ENCODE measurements around the gene CRB1.

The CRB1 gene

DNA sequence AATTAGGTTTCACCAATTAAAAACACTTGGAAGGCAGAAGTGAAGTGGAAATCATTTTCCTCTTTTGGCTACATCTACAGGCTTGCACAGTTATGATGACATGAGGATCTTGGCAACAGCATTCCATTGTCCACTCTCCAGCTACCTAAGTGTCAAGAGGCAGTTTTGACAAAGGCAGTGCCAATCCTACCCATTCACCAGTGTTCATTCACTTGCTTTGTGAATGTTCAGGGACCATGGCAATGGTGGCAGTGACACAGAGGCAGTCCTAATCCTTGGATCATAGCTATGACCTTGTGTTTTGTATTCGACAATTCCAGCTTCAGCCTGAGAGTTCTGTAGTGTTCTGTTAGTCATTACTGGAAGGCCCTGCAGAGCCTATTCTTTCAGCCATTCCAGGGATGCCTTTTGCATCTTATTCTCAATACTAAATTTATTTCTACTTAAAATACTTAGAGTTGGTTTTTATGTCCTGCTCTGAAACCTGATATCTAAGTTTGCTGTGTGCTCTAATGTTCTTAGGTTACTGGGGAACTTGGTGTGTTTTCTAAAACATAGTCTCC, 36.7 kb downstream of the CRB1 start:
- no peak for DNase-seq

- DNase-seq, result no peak
These were observed 37.9 kb downstream of the CRB1 start for GRCh38 chr1:197305925-197306324.

- DNase-seq, result no peak
These were observed 38.5 kb downstream of the CRB1 start for GRCh38 chr1:197306381-197307062.

GRCh38 chr1:197307136-197307535, 39.1 kb downstream of the CRB1 start:
- DNase-seq, result no peak

GRCh38 chr1:197307551-197307950, 39.5 kb downstream of the CRB1 start:
- DNase-seq, result no peak

DNA sequence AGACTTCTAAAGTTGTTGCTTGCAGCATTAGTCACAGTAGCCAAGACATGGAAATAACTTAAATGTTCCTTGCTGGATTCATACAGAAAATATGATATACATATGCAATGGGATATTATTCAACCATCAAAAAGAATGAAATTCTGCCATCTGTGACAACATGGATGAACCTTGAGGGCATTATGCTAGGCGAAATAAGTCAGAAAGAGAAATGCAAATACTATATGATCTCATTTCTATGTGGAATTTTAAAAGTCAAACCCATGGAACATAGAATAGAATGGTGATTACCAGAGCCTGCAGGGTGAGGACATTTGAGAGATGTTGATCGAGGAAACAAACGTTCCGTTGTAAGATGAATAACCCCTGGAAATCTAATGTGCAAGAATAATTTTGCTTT, 43.0 kb downstream of the CRB1 start:
- no peak for DNase-seq

DNA sequence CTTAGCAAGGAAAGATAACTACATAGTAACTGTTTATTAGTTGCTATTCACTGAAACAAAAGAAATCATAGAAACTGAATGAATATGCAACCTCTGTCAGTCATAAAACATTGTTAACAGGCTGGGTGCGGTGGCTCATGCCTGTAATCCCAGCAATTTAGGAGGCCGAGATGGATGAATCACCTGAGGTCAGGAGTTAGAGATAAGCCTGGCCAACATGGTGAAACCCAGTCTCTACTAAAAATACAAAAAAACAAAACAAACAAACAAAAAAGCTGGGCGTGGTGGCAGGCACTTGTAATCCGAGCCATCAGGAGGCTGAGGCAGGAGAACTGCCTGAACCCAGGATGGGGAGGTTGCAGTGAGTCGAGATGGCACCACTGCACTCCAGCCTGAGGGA, 44.1 kb downstream of the CRB1 start:
- DNase-seq, result no peak

DNA sequence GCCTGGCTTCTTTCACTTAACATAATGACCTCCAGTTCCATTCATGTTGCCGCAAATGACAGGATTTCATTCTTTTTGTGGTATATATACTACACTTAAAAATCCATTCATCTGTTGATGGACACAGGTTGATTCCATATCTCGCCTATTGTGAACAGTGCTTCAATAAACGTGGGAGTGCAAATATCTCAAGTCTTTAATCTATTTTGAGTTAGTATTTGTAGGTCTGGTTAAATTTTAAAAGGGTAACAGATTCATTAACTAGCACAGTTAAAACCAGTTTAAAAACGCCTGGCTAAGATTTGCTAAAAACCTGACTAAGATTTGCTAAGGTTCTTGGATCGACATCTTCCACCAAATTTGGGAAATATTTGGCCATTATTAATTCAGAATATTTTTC, 45.7 kb downstream of the CRB1 start:
- no peak for DNase-seq

DNA sequence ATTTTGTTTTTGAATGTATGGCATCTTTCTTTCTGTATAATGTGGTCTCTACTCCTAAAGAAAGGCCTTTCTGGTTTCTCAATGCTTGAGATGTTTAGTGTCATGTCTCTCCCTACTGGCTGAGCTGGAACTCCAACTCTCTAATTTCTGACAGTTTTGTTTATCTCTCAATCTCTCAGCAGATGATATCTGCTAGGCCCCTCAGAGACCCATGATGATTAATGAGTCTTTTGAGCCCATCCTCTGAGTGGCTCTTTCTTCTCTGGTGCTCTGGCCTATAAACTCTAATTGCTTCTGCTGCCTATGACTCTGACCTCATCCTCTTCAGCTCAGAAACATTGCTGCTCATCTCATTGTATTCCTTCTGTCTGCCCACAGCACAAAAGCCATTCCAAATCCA, 46.6 kb downstream of the CRB1 start:
- DNase-seq, result no peak

DNA sequence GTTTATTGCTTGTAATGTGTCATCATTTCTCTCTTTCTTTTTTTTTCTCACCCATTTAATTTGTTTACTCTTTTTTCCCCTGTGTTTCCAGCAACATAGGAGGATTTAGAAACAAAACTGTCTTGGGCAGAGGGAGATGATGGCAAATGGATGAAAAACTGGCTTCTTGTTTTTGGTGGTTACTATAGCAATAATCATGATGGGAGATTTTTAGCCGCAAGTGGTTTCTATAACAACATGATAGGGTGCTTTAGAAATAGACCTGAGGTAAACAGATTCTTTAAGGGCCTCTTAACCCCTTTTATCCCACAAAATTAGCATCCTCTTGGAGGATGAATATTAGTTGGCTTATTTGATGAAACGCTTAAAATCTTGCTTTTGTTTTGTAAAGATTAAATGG, 51.6 kb downstream of the CRB1 start:
- DNase-seq, result no peak

DNA sequence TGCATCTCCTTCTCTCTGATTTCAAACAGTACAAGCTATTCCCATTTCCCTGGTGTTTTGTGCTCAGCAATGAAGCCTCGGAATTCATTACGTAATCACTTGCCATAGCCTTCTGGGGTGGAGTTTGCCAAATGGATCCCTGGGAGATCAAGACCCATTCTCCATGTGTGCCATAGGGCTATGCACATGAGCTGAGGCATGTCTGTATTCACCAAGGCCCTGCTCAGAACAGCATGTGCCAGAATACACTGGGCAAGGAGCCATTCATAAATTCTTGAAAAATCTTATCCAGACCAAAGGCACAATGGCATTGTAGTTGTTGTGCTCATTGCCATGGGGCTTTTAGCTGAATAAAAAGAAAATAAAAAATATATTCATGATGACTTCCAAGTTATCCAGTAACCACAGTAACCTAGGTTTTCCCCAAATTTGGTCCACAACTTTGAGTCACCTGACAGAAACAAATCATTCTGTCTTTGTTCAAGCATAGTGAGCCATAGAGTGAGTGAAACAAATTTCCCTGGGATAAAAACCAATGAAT, 53.0 kb downstream of the CRB1 start:
- DNase-seq, result peak; percentile 41

DNA sequence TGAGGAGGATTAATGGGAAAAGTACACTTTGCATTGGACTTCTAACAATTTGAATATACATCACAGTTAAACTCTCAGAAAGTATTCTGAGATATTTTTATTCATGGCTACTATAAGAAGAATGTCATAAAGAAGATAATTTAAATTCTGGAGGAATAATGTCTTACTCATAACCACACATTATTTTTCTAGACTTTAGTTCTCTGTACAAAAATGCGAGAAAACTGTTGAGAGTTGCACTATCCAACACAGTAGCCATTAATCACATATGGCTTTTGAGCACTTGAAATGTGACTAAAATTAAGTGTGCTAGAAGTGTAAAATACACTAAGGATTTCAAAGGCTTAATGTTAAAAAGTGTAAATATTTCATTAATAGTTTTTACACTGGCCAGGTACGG, 53.8 kb downstream of the CRB1 start:
- no peak for DNase-seq

DNA sequence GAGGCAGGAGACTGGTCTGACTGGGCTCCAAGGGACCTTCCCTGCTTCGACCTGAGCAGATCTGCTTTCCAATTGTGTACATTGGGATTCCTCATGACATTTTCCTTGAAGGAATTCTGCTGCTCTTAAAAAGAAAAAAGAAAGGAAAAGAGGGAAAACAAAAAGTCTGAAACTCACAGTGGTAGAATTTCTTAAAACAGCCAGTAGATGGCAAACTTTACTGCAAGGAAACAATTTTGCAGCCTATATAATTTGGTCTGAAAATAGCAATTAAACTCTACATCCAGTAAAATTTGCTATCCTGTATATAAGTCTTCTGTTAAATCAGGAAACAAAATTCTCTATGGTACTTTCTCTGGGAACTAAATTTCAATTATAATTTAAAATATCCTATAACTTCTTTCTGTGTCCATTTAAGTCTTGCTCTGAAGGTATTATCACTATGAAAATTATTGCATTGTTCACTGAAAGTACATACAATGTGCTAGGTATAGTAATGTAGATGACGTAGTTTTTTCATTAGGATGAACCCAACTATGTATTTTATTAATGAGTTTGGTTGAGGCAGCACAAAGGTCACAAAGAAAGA, 59.8 kb downstream of the CRB1 start:
- no peak for DNase-seq

- DNase-seq, result no peak
These were observed 62.2 kb downstream of the CRB1 start for GRCh38 chr1:197330213-197330612.

DNA sequence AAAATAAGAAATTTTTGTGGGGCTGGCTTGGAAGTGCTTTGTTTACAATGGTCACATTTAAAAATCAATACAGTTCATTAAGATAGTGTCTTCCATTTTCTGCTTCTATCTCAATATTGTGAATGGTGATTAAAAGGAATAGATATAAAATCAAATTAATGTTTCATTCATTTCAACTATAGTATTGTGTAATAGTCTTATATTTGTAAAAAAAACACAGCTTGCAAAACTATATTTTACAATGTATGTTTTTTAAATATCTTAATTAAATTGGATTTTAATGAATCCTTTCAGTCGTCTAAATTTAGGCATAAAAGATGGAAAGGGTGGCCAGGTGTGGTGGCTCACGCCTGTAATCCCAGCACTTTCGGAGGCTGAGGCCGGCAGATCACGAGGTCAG, 63.5 kb downstream of the CRB1 start:
- no peak for DNase-seq

DNA sequence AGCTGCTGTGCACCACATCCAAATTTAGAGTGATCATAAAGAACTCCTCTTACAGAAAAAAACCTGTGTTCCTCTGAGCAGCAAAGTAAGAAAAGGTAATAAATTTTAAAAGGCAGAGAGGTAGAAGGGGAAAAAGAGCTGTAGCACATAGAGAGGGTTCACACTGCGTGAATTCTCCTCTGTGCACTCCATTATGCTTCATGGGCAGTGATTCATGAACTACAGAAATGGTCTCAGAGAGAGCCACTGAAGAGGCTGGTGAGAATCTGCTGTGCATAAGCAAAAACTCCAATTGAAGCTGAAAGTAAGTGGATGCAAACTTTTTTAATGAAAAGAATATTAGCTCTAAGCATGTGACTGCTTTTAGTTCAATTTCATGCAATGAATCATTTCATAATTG, 65.0 kb downstream of the CRB1 start:
- no peak for DNase-seq

DNA sequence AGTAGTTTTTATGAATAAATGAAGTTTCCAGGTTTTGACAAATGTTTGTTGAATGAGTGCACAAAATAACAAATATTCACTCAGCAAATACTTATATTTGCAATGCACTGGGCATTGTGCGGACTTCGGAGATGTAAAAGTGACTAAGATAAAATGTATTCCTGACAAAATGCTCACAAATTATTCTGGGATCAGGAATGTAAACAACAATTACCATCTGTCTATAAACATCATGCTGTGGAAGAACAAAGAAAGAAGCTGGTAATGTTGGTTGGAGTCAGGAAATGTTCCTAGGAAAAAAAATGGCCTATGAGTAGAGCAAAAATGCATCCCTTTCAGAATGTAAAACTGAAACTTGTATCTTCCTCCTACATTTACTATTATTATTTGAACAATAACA, 68.5 kb downstream of the CRB1 start:
- DNase-seq, result no peak

- no peak for DNase-seq
These were observed 71.3 kb downstream of the CRB1 start for GRCh38 chr1:197339106-197340060.

DNA sequence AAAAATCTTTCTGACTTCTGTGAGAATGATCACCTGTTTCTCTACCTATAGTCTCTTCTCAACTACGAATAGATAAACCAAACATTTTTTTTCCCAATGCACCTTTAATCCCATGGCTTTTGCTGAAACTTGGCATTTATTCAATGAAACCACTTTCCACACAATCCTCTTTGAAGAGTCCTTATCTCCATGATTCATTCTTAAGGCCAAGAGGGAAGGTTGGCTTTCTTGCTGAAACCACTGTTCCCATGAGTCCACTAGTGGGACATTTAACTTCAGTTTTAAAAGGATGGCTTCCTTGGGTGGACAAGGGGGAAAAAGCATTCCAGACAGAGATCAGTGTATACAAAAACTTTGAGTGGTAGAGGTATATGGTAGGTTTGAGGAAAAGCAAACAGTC, 73.6 kb downstream of the CRB1 start:
- DNase-seq, result no peak

DNA sequence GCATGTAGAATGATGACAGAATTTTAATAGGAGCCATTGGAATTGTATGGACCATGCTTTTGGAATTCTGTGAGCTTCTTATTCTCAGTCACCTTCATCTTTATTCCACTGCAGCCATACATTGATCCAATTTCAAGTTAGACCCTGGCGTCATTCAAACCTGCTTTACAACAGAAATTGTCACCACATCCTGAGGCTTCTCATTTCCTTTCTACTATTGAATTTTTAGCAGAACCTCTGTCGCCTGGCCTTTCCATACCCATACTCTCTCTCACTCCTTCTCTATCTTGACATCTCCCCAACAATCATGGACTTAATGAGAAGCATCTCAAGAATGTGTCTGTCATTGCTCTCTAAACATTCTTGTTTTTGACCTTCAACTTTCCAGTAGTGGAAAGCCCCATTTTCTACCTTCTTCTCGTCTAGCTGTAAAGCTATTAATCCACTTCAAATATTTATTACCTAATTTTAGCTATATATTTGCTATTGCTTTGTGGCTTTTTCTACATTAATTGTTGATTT, 74.1 kb downstream of the CRB1 start:
- no peak for DNase-seq

DNA sequence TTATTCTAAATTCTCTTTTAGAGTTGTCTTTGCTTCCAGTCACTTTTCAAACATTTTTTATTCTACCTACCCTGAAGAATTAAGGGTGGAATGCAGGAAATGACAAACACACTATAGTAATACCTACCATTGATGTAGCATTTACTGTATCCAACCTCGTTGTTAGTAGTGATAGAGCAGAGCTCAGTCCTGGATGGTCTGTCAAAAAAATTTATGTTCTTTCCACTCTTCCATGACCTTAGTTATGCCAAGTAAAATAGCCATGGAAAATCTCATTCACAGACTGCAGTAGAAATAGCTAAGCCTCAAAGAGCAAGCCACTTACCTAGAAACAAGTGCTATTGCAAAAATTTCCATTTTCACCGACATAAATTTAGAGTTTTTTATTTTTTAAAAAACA, 74.6 kb downstream of the CRB1 start:
- no peak for DNase-seq

DNA sequence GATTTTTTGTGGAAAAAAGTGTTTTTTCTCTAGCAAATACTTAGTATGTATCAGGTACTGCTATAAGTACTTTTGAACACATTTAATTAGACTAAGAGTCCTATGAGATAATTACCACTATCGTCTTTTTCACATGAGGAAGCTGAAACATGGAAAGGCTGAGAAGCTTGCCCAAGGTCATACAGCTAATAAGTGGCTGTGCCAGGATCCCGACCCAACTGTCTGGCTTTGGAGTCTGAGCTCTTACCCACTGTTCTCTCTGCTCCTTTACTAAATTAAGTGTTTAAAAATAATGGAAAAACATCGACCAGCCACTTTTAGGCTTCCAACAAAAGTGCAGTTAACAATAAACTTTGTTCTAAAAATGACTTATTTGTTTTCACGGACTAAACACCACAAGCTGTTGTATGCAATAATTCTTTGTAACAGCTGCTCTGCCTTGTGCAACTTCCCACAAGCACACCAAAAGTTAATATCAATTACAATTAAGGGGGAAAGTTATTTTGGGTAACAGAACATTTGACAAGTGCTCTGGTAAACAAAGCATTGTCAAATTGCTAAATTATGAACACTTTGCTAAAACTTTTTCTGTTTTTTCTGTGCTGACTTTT, 75.7 kb downstream of the CRB1 start:
- DNase-seq, result no peak
